GM23248 (cell line): Measurements from ENCODE around the gene HSPA6.
"Not testable (repeated sequence)": the region's sequence is repeated elsewhere in the genome, so short reads cannot be mapped to it uniquely, and the experiment has no call there.

Experiments
- EZH2 ChIP-seq: fragments of 200-600 bp; sonication (generic); IDR thresholded peaks from 2 replicates; pipeline ENCODE4 v1.6.1; 2018; ENCODE audit warnings: antibody characterized with exemption, mild to moderate bottlenecking; ENCODE audit not compliant: insufficient read depth, poor library complexity, severe bottlenecking
- EZH2phosphoT487 ChIP-seq: fragments of 200-600 bp; sonication (generic); IDR thresholded peaks from 2 replicates; pipeline ENCODE4 v1.6.1; 2018; ENCODE audit warnings: antibody characterized with exemption, moderate library complexity, mild to moderate bottlenecking, low read depth; ENCODE audit not compliant: insufficient read depth

DNA sequence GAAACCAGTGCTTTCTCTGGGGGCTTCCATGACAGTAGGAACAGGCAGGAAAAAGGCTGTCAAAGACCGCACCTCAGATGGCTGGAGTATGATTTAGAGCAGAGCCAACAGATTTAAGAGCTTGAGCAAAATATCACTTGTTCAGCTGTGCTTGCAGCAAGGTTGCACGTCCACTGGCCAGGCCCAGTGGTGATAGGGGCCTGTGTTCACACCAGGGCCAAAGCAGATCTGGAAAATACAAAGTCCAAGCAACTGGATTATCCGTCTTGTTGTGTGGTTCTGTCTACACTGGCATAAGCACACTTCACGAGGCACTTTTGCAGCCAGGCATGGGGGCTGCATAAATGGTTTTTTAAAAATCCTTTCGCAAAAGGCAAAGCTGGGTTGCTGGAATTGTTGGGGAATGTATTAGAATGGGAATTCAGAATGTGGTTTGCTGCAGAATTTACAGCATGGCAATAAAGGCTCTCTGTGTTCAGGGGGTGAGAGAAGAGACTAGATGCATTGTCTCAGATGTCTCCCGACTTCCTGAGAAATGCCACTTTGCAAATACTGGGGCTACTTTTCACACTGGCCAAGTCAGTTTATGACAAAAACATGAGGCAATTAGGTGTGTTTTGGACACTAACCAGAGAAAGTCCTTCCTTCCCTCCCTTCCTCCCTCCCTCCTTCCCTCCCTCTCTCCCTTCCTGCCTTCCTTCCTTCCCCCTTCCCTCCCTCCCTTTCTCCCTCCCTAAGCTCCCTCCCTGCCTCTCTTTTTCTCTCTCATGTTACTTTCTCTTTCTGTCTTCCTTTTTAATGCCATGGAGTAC is 11.5 kb upstream of the HSPA6 start:
- not testable (repeated sequence) for TF ChIP-seq EZH2, EZH2phosphoT487
